ENCODE results near the gene MAST4.

Gene MAST4

GRCh38 chr5:66976108-66976507, 379.9 kb downstream of the MAST4 start:
- H3K27ac ChIP-seq (ENCODE audit: insufficient read depth, low read depth, low read length, poor library complexity, severe bottlenecking): no peak overlapping the region
- H3K9me3 ChIP-seq (ENCODE audit: control insufficient read depth, low read length): no peaks in the 10 kb centered on the region
- no peak overlapping the region for H3K4me3 ChIP-seq (ENCODE audit: insufficient read depth, low read depth, low read length)
- WGBS, 2 experiments: 90 to 99% methylated on average over 4 of the region's 4 CpGs
- no peaks in the 10 kb centered on the region for H3K36me3 ChIP-seq (ENCODE audit: control insufficient read depth, insufficient read depth, low read length)
- no peaks in the 10 kb centered on the region for H3K27me3 ChIP-seq (ENCODE audit: control insufficient read depth, insufficient read depth, low read length, poor library complexity, severe bottlenecking)
- H3K4me1 ChIP-seq (ENCODE audit: control insufficient read depth, insufficient read depth, low read length): peaks cover 4% of the 10 kb centered on the region

DNA sequence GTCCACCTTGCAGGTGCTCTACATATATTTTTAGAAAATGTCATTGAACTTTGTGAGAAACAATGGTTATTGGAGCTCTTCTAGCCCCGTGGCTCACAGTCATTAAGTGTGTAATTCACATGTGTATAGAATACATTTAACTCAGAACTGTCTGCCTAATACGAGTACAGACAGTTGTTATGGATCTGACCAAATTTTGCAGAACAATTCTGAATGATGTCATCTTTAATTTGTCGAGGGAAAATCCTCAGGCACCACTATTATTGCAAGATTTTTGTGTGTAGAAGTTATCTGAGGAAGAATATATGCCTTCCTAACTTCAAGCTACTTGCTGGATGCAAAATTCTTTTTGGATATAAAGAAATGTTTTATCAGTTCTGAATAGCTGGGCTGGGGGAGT, 383.5 kb downstream of the MAST4 start:
- Histone ChIP-seq H3K36me3 (ENCODE audit: control insufficient read depth, insufficient read depth, low read length) (no peaks in the 10 kb centered on the region), H3K27me3 (ENCODE audit: control insufficient read depth, insufficient read depth, low read length, poor library complexity, severe bottlenecking) (no peaks in the 10 kb centered on the region), H3K27ac (ENCODE audit: insufficient read depth, low read depth, low read length, poor library complexity, severe bottlenecking) (no peak overlapping the region), H3K4me1 (ENCODE audit: control insufficient read depth, insufficient read depth, low read length) (peaks cover 4% of the 10 kb centered on the region), H3K4me3 (ENCODE audit: insufficient read depth, low read depth, low read length) (no peak overlapping the region), H3K9me3 (ENCODE audit: control insufficient read depth, low read length) (no peaks in the 10 kb centered on the region)
- whole genome bisulfite sequencing, 2 experiments: 90 to 95% methylated on average over 3 of the region's 3 CpGs

DNA sequence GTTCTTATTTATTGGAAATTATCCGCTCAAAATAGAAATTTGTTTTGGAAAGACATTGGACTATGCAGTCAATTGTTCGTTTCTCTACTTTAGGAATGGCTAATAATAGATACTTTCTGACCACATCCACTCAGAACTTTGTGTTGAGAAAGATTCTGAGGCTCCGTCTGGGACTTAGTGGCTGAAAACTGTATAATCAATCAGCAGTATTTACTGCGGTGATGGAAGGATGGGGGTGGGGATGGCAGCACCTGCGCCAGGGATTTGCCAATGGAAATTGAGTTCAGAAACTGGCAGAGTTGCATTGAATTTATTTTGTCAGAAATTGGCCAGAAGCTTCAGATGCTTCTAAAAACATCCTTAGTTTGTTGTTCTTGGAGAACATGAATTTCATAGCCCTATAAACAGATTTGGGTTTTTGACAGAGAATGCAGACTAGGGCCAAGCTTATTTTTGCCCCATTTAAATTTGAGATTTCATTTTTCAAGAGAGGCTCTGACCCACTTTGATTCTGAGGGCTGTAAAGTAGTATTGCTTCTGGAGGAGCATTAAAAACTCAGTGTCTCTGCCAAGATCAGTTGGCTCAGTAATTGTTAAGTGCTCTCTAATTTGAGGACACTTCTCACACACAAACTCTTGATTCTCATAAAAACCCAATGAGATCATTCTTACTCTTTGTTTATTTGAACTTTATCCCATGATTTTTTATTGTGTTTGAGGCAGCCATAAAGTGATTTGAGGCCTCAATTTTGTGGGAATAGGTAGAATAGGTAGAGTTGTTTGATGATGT, 385.3 kb downstream of the MAST4 start:
- Histone ChIP-seq H3K27ac (ENCODE audit: insufficient read depth, low read depth, low read length, poor library complexity, severe bottlenecking) (no peak overlapping the region), H3K36me3 (ENCODE audit: control insufficient read depth, insufficient read depth, low read length) (no peaks in the 10 kb centered on the region), H3K9me3 (ENCODE audit: control insufficient read depth, low read length) (no peaks in the 10 kb centered on the region), H3K27me3 (ENCODE audit: control insufficient read depth, insufficient read depth, low read length, poor library complexity, severe bottlenecking) (no peaks in the 10 kb centered on the region), H3K4me3 (ENCODE audit: insufficient read depth, low read depth, low read length) (no peak overlapping the region), H3K4me1 (ENCODE audit: control insufficient read depth, insufficient read depth, low read length) (no peaks in the 10 kb centered on the region)
- 91 to 93% methylated on average over 4 to 5 of the region's 5 CpGs for WGBS, 2 experiments

DNA sequence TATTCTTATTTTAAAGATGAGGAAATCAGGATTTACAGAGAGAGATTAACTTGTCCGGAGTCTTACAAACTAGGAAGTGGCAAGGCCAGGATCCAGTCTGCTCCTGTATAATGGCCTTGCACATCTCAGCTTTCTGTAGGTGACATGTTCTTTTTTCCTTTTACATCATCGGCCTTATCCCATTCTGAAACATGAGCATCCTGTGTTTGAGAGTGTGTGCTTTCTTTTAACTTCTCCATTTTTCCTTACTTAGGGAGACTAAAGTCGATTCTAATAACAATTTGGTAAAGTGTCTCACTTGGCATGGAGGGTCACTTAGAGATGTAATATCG, 385.8 kb downstream of the MAST4 start:
- no peak overlapping the region for H3K27ac ChIP-seq (ENCODE audit: insufficient read depth, low read depth, low read length, poor library complexity, severe bottlenecking)
- no peaks in the 10 kb centered on the region for H3K36me3 ChIP-seq (ENCODE audit: control insufficient read depth, insufficient read depth, low read length)
- H3K9me3 ChIP-seq (ENCODE audit: control insufficient read depth, low read length): no peaks in the 10 kb centered on the region
- H3K4me3 ChIP-seq (ENCODE audit: insufficient read depth, low read depth, low read length): no peak overlapping the region
- WGBS, 2 experiments: 95 to 98% methylated on average over 4 of the region's 4 CpGs
- no peaks in the 10 kb centered on the region for H3K4me1 ChIP-seq (ENCODE audit: control insufficient read depth, insufficient read depth, low read length)
- no peaks in the 10 kb centered on the region for H3K27me3 ChIP-seq (ENCODE audit: control insufficient read depth, insufficient read depth, low read length, poor library complexity, severe bottlenecking)

DNA sequence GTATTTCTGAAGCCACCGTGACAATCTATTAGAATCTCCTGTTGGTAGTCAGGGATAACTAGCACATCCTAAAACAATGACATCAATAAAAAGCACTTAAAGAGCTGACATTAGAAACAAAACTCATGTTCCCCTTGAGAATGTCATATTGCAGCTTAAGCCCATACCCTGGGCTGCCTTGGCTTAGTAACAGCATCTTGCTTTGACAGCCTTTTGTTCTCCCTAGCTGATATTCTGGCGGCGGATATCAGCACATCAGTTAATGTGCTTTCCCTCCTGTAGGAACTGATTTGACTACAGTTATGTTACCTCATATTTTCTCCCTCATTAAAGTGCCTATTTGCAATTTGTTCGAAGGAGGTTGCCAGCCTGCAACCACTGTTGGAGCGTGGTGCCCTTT, 386.3 kb downstream of the MAST4 start:
- no peak overlapping the region for H3K4me3 ChIP-seq (ENCODE audit: insufficient read depth, low read depth, low read length)
- no peaks in the 10 kb centered on the region for H3K9me3 ChIP-seq (ENCODE audit: control insufficient read depth, low read length)
- H3K27ac ChIP-seq (ENCODE audit: insufficient read depth, low read depth, low read length, poor library complexity, severe bottlenecking): no peak overlapping the region
- 94 to 95% methylated on average over 5 of the region's 5 CpGs for WGBS, 2 experiments
- H3K27me3 ChIP-seq (ENCODE audit: control insufficient read depth, insufficient read depth, low read length, poor library complexity, severe bottlenecking): no peaks in the 10 kb centered on the region
- no peaks in the 10 kb centered on the region for H3K36me3 ChIP-seq (ENCODE audit: control insufficient read depth, insufficient read depth, low read length)
- no peaks in the 10 kb centered on the region for H3K4me1 ChIP-seq (ENCODE audit: control insufficient read depth, insufficient read depth, low read length)

GRCh38 chr5:66985417-66985816, 389.2 kb downstream of the MAST4 start:
- Histone ChIP-seq H3K9me3 (ENCODE audit: control insufficient read depth, low read length) (no peaks in the 10 kb centered on the region), H3K4me3 (ENCODE audit: insufficient read depth, low read depth, low read length) (no peak overlapping the region), H3K27ac (ENCODE audit: insufficient read depth, low read depth, low read length, poor library complexity, severe bottlenecking) (no peak overlapping the region), H3K27me3 (ENCODE audit: control insufficient read depth, insufficient read depth, low read length, poor library complexity, severe bottlenecking) (no peaks in the 10 kb centered on the region), H3K4me1 (ENCODE audit: control insufficient read depth, insufficient read depth, low read length) (peaks cover 6% of the 10 kb centered on the region), H3K36me3 (ENCODE audit: control insufficient read depth, insufficient read depth, low read length) (no peaks in the 10 kb centered on the region)
- 71 to 87% methylated on average over 3 of the region's 3 CpGs for WGBS, 2 experiments

GRCh38 chr5:66986009-66986408, 389.8 kb downstream of the MAST4 start:
- H3K27me3 ChIP-seq (ENCODE audit: control insufficient read depth, insufficient read depth, low read length, poor library complexity, severe bottlenecking): no peaks in the 10 kb centered on the region
- H3K9me3 ChIP-seq (ENCODE audit: control insufficient read depth, low read length): no peaks in the 10 kb centered on the region
- no peak overlapping the region for H3K4me3 ChIP-seq (ENCODE audit: insufficient read depth, low read depth, low read length)
- no peaks in the 10 kb centered on the region for H3K36me3 ChIP-seq (ENCODE audit: control insufficient read depth, insufficient read depth, low read length)
- 78 to 96% methylated on average over 2 of the region's 2 CpGs for WGBS, 2 experiments
- no peak overlapping the region for H3K27ac ChIP-seq (ENCODE audit: insufficient read depth, low read depth, low read length, poor library complexity, severe bottlenecking)
- H3K4me1 ChIP-seq (ENCODE audit: control insufficient read depth, insufficient read depth, low read length): peaks cover 6% of the 10 kb centered on the region

DNA sequence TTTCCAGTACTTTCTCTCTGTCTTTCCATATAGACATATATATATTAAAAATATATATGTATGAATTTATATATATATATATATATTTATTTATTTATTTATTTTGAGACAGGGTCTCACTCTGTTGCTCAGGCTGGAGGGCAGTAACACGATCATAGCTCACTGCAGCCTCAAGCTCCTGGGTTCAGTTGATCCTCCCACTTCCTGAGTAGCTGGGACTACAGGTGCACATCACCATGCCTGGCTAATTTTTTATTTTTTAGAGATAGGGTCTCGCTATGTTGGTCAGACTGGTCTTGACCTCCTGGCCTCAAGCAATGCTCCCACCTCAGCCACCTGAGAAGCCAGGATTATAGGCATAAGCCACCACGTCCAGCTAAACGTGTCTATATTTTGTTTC, 390.3 kb downstream of the MAST4 start:
- Histone ChIP-seq H3K27me3 (ENCODE audit: control insufficient read depth, insufficient read depth, low read length, poor library complexity, severe bottlenecking) (no peaks in the 10 kb centered on the region), H3K27ac (ENCODE audit: insufficient read depth, low read depth, low read length, poor library complexity, severe bottlenecking) (no peak overlapping the region), H3K4me3 (ENCODE audit: insufficient read depth, low read depth, low read length) (no peak overlapping the region), H3K9me3 (ENCODE audit: control insufficient read depth, low read length) (no peaks in the 10 kb centered on the region), H3K4me1 (ENCODE audit: control insufficient read depth, insufficient read depth, low read length) (peaks cover 6% of the 10 kb centered on the region), H3K36me3 (ENCODE audit: control insufficient read depth, insufficient read depth, low read length) (no peaks in the 10 kb centered on the region)
- WGBS, 2 experiments: 94% methylated on average over 4 of the region's 4 CpGs

- 85 to 100% methylated on average over 2 of the region's 2 CpGs for WGBS, 2 experiments
- no peak overlapping the region for H3K27ac ChIP-seq (ENCODE audit: insufficient read depth, low read depth, low read length, poor library complexity, severe bottlenecking)
Observed at GRCh38 chr5:66987126-66987525, 390.9 kb downstream of the MAST4 start.

DNA sequence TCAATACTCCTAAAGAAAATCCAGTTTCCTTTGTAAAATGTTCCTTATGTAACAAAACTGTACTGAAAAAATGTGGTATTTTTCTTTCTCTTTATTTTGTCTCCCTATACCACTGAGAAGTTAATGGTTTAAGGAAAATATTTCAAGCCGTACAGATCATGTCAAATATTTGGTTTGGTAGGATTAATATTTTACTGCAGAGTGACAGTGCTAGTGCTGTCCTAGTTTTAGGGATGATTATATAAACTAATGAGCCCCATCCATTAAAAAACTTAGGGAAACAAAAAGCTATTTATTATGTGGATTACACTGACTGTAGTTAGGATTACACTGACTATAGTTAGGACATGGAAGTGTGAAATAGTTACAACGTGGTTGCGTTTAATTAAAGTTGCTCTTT, 391.3 kb downstream of the MAST4 start:
- WGBS, 2 experiments: 90 to 96% methylated on average over 3 of the region's 3 CpGs
- Histone ChIP-seq H3K4me3 (ENCODE audit: insufficient read depth, low read depth, low read length) (no peak overlapping the region), H3K4me1 (ENCODE audit: control insufficient read depth, insufficient read depth, low read length) (peaks cover 6% of the 10 kb centered on the region), H3K36me3 (ENCODE audit: control insufficient read depth, insufficient read depth, low read length) (no peaks in the 10 kb centered on the region), H3K9me3 (ENCODE audit: control insufficient read depth, low read length) (no peaks in the 10 kb centered on the region), H3K27me3 (ENCODE audit: control insufficient read depth, insufficient read depth, low read length, poor library complexity, severe bottlenecking) (no peaks in the 10 kb centered on the region), H3K27ac (ENCODE audit: insufficient read depth, low read depth, low read length, poor library complexity, severe bottlenecking) (no peak overlapping the region)

More at GRCh38 chr5:66987126-66987525, 390.9 kb downstream of the MAST4 start:
- Histone ChIP-seq H3K9me3 (ENCODE audit: control insufficient read depth, low read length) (no peaks in the 10 kb centered on the region), H3K4me1 (ENCODE audit: control insufficient read depth, insufficient read depth, low read length) (peaks cover 6% of the 10 kb centered on the region), H3K27me3 (ENCODE audit: control insufficient read depth, insufficient read depth, low read length, poor library complexity, severe bottlenecking) (no peaks in the 10 kb centered on the region), H3K4me3 (ENCODE audit: insufficient read depth, low read depth, low read length) (no peak overlapping the region), H3K36me3 (ENCODE audit: control insufficient read depth, insufficient read depth, low read length) (no peaks in the 10 kb centered on the region)
